Measurements from ENCODE around the gene NEDD9.

The NEDD9 gene

DNA sequence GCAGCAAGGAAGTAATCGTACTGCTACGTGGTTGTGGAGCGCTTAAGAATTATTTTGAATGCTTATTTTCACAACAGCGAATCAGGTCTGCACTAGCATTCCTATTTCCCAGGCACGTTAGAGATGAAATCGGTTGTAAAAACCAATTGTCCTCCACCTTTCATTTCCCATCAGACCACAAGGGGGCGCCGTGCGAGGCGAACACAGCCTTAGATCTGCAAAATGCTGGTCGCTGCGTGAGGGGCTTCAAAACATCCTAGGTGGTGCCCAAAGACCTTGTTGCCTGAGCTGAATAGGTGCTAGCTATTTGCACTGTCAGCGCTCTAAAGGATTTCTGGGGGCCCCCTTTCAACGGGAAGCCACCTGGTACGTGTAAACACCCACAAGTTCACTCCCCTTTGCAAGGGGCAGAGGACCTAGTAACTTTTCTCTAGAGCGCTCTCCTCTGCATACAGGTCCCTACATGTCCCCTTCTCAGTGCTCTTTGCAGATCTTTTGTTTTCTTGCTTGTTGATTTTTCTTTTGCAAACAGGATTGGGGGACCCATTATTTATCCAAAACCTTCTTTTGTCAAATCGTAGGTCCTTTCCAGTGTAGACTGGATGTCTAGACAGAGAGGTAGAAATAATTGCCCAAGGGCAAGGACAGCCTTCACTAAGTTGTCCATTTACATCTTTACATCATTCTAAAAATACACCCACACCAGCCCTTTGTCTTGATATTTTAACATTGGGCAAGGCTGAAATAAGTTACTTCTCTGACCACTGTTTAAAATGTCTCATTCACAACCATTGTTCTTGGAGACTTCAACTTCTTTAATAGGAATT is 59.8 kb downstream of the NEDD9 start:
- peak; percentile 59 for DNase-seq

GRCh38 chr6:11171952-11172351 is 60.5 kb downstream of the NEDD9 start:
- no peak for DNase-seq

DNA sequence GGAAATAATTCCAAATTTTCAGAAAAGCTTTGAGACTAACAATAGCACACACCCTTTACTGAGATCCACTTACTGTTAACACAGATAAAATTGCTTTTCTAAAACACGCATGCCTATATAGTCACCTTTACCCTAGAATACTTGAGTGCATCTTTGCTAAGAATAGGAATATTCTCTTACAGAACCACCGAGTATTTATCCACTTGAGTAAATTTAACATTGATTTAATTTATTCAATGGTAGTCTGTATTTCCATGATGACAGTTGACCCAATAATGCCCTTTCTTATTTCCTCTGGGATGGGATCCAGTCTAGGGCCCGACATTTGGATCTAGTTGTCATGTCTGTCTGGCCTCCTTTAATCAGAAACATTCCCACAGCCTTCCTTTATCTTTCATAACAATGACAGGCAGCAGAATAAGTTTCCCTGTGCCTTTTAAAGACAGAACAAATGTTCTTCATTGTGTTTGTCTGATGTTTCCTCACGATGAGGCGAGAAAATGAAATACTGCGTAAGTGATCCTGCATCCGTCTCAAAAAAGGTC is 64.3 kb downstream of the NEDD9 start:
- no peak for DNase-seq

GRCh38 chr6:11166948-11167347 is 65.5 kb downstream of the NEDD9 start:
- DNase-seq = no peak

- DNase-seq = no peak
Observed at GRCh38 chr6:11164717-11165646, 67.5 kb downstream of the NEDD9 start.

DNA sequence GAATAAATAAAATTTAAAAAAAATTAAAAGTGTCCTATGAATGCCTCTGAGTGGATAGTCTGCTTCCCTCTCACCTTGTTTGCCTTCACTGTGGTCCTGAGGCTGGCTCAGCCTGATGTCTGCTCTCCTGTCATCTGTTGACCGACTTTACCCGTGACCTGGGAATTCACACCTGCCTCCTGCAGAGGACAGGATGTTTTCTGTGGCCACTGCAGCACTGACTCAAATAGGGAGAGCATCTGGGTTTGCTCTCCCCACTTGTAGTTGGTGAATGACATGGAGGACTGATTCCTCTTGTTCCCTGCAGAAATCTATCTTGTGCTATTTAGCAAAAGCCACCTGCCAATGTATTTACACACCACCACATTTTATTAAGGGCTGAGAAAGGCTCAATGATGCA is 68.5 kb downstream of the NEDD9 start:
- DNase-seq = no peak

DNA sequence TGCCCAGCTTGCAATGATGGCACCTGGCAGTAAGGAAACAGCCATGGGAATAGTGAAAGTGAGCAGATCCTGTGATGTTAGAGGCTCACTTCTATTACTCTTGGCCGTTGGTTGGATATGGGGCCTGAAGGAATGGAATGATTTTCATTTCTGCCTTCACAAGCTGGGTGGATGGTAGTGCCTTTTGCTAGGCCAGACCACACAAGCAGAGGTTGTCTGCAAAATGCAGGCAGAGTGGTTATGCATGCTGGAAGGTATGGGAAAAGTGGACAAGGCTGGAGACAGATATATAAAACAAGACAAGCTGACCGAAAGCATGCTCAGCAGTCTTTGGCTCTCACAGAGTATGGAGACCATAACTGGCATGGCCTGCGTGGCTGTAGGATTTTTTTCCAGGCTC is 70.2 kb downstream of the NEDD9 start:
- no peak for DNase-seq

DNA sequence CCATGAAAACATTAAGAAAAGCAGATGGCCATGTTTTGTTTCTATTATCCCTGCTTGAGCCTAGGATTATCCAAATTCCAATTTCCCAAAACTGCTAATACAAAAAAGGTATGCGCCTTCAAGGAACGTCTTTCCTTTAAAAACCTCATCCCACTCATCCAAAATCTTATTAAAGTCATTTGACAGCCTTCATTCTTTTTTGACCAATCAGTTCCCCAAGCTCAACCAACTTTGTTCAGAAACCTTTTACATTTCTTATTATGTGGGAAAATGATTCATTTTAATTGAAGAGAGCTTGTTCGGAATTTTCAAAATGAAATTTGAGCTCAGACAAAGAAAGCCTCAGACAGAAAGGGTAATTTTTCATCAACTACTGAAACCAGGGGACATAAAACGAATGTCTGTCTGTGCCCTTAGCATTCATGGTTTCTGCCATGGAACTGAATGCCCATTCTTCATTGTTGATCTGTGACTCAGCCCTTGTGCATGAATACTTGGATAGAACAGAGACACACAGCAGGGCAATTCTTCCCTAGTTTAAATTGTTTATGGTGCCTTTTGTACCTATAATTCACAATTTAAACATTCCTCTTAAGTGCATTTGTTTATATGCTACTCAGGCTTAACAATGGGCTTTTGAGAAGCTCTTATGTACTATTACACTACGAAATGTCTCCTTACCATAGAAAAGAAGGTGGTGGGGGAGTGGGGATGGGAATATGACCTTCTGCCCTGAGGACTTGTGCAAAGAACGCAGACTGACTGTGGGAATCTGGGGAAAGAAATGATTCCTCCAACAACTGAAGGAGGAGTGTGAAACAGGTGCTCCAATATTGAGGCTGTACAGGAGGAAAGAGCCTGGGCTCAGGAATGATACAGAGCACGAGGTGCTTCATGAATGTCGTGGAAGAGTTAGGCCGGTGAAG is 71.2 kb downstream of the NEDD9 start:
- peak; percentile 64 for DNase-seq

- DNase-seq = no peak
Observed at GRCh38 chr6:11160199-11160598, 72.3 kb downstream of the NEDD9 start.

DNA sequence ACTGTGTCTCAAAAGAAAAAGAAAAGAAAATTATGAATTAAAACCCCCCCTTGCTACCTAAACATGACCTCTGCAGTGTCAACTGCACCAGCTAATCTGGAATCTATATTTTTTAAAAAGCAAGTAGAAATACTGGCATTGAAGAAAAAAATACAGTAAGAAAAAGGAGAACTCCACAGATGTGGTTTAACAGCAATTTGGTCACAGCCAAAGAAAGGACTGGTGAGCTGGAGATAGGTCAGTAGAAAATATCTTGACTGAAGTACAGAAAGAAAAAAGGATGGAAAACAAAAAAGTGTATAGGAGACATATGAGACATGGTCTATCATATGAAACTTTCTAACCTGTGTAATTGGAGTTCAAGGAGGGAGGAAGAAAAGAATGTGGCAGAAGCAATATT is 76.9 kb downstream of the NEDD9 start:
- no peak for DNase-seq

DNA sequence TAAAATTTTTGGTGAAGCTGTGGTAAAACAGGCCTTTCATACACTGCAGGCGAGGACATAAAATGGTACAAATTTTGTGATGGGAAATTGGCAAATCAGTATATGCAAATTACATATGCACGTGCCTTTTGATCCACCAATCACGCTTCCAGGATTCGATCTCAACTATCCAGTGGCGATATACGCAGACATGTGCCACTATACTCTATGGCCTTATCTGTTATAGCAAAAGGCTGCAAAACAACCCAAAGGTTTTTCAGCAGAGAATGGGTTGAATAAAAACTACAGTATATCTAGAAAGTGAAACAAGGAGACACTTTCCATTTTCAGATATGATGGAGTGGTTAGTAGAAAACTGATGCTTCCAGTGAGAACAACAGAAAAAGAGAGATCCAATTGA is 79.0 kb downstream of the NEDD9 start:
- DNase-seq = no peak

- no peak for DNase-seq
Observed at GRCh38 chr6:11152581-11152980, 79.9 kb downstream of the NEDD9 start.

- DNase-seq = no peak
Observed at GRCh38 chr6:11151488-11151887, 81.0 kb downstream of the NEDD9 start.

DNA sequence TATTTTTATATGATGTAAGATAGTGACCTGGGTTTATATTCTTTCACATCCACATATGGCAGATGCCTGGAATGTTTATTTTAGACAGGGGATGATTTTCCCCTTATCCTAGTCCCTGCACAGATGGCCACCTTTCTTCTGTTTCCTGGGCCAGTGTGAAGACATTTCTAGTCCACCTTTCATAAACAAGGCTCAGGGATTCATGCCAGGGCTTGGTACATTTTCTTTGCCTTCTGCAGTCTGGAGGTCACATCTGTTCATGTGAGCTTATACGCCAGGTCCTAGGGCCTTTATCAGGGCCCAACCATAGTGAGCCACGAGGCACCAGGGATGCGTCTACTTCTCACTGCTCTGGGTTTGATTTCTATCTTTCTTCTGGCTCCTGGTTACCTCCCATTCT is 82.9 kb downstream of the NEDD9 start:
- DNase-seq = no peak

DNA sequence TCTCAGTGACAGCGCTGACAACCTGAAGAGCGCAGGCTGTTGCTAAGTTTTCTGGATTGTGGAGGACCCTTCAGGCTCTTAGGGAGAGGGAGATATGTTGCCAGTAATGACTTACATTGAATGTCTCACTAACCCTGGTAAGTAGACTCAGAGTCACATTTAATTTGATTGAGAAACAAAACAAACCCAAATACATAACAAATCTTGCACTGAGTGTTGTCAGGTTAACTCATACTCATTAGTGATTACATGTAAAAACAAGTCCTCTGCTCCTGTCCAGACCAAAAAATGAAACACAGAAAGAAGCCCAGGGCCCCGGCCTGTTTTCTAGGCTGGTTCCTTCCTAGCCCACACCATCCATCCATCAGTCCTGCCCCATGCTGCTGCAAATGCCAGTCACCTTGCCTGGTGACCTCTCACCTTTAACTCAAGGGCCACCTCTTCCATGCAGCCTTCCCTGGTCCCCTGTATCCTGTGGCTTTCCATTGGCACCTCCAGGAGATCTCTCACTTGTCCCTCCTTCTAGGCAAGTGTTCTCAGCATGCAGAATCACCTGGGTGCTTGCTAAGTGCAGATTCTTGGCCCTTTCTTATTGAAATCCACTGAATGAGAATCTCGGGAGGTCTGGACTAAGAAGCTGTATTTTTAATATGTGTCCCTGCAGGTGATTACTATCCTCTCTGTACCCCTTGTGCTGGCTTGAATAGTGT is 86.2 kb downstream of the NEDD9 start:
- no peak for DNase-seq

- peak; percentile 80 for DNase-seq
Observed at GRCh38 chr6:11144393-11144851, 88.0 kb downstream of the NEDD9 start.

DNA sequence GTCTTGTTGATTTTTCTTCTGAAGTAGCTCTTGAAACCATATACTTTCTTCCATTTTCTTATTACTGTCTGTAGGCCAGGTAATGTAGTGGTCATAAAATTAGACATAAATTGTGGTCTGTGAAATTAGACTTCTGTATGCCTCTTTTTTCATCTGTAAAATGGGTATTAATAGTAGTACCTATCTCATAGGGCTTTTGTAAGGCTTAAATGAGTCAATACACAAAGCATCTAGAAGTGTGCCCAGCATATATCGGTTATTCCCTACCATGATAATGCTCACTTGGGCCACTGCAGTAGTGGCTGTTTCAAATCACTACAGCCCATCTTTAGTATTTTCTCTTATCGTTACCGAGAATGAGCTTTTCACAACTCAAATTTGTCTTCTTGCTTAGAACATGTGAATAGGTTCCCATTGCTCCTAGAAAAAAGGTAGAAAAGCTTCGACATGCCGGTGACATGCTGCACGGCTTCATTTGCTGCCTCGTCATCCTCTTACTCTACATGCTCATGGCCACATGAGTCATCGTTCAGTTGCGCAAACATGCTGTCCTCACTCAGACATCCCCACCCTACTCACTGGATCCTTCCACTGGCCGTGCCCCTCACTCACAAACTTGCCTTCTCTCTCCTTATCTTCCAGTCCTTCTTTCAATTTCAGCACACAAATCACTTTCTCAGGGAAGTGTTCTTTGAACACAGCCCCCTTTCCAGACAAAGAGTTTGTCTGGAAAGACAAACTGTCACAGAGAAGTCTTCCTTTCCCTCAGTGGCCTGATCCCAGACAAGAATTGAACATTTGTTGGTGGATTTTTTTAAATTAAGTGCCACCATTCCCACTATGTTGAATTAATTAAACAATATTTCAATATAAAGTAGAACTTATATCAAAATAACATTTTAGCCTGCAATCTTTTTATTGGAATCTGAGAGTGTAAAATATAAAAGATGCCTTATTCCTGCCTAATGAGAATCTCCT is 88.8 kb downstream of the NEDD9 start:
- no peak for DNase-seq

GRCh38 chr6:11142296-11143027 is 90.0 kb downstream of the NEDD9 start:
- DNase-seq = no peak

GRCh38 chr6:11141295-11141694 is 91.2 kb downstream of the NEDD9 start:
- DNase-seq = no peak

GRCh38 chr6:11140056-11140455 is 92.4 kb downstream of the NEDD9 start:
- DNase-seq = no peak

Data from midbrain (tissue), 1 donor.